ENCODE measurements around the gene ITPK1.

GRCh38 chr14:92929689-92930608 is 185.8 kb downstream of the ITPK1 start:
- TF ChIP-seq ZFP30 (CRISPR knock-in tag; IDR thresholded peaks at IDR 0.05) (no peak), POU6F1 (CRISPR knock-in tag; IDR thresholded peaks at IDR 0.05; ENCODE audit: borderline replicate concordance, low read depth) (no peak)
